ENCODE results near the gene KDM1A.

GRCh38 chr1:23103001-23103889 lies 84.0 kb downstream of the KDM1A start:
- no peak for TF ChIP-seq ZNF133 (tag by site-specific recombination; IDR thresholded peaks at IDR 0.05)
- no peak for TF ChIP-seq ZNF660 (tag by site-specific recombination; IDR thresholded peaks at IDR 0.05)
- TF ChIP-seq ZNF639 (tag by site-specific recombination; IDR thresholded peaks at IDR 0.05) = no peak
- no peak for TF ChIP-seq ZNF398 (tag by site-specific recombination; IDR thresholded peaks at IDR 0.05)
- no peak for TF ChIP-seq KLF9 (tag by site-specific recombination; IDR thresholded peaks at IDR 0.05; ENCODE audit: low read depth)
- no peak for TF ChIP-seq ZNF114 (tag by site-specific recombination; IDR thresholded peaks at IDR 0.05)
- TF ChIP-seq CTCF (tag by site-specific recombination; IDR thresholded peaks at IDR 0.05) = no peak
- no peak for TF ChIP-seq ZNF747 (tag by site-specific recombination; IDR thresholded peaks at IDR 0.05)
- no peak for TF ChIP-seq ATF2 (tag by site-specific recombination; IDR thresholded peaks at IDR 0.05; ENCODE audit: low read depth)
- no peak for TF ChIP-seq ZNF239 (tag by site-specific recombination; IDR thresholded peaks at IDR 0.05)
- no peak for TF ChIP-seq ZNF768 (tag by site-specific recombination; IDR thresholded peaks at IDR 0.05)
- TF ChIP-seq ELK4 (IDR thresholded peaks at IDR 0.05; ENCODE audit: borderline replicate concordance, low read depth, low read length) = no peak

Data from HEK293 (cell line).